Measurements from ENCODE around the gene TDRD15. TPM values are rescaled to one million over a fixed set of nuclear protein-coding genes. Genes with fewer than 3 reads are reported as not detected.
"Not testable (repeated sequence)": the region's sequence is repeated elsewhere in the genome, so short reads cannot be mapped to it uniquely, and the experiment has no call there.

Gene TDRD15
- total RNA-seq, 1 experiment from 2014 or later: not detected

- Histone ChIP-seq H3K27me3 (ENCODE audit: low read length) (no peaks in the 10 kb centered on the region), H3K79me2 (ENCODE audit: low read length) (no peaks in the 10 kb centered on the region), H3K9me2 (replicated peaks; ENCODE audit: insufficient read depth, low read length) (no peaks in the 10 kb centered on the region), H3K4me1 (ENCODE audit: low read length) (no peaks in the 10 kb centered on the region), H3K9me3 (ENCODE audit: low read length) (no peaks in the 10 kb centered on the region), H3K36me3 (ENCODE audit: insufficient read depth, low read length) (no peaks in the 10 kb centered on the region), H3K9ac (ENCODE audit: low read length) (no peak overlapping the region), H2AFZ (ENCODE audit: low read length) (no peak overlapping the region), H3K27ac (ENCODE audit: low read length) (no peak overlapping the region), H3K4me2 (ENCODE audit: low read depth, low read length, poor library complexity, severe bottlenecking) (no peak overlapping the region), H3K4me3 (ENCODE audit: low read length) (no peak overlapping the region), H4K20me1 (ENCODE audit: insufficient read depth, low read depth, low read length) (no peaks in the 10 kb centered on the region)
- DNase-seq: no peak
These were observed 6.1 kb upstream of the TDRD15 start for GRCh38 chr2:21117688-21118087.

- Histone ChIP-seq H3K79me2 (ENCODE audit: low read length) (no peaks in the 10 kb centered on the region), H4K20me1 (ENCODE audit: insufficient read depth, low read depth, low read length) (no peaks in the 10 kb centered on the region), H3K9ac (ENCODE audit: low read length) (no peak overlapping the region), H3K4me1 (ENCODE audit: low read length) (no peaks in the 10 kb centered on the region), H3K9me2 (replicated peaks; ENCODE audit: insufficient read depth, low read length) (no peaks in the 10 kb centered on the region), H2AFZ (ENCODE audit: low read length) (no peak overlapping the region), H3K4me3 (ENCODE audit: low read length) (no peak overlapping the region), H3K4me2 (ENCODE audit: low read depth, low read length, poor library complexity, severe bottlenecking) (no peak overlapping the region), H3K9me3 (ENCODE audit: low read length) (no peaks in the 10 kb centered on the region), H3K27ac (ENCODE audit: low read length) (no peak overlapping the region), H3K27me3 (ENCODE audit: low read length) (no peaks in the 10 kb centered on the region), H3K36me3 (ENCODE audit: insufficient read depth, low read length) (no peaks in the 10 kb centered on the region)
- DNase-seq: peak; percentile 65
These were observed 5.4 kb upstream of the TDRD15 start for GRCh38 chr2:21118302-21118920.

- no peak overlapping the region for H2AFZ ChIP-seq (ENCODE audit: low read length)
- H3K4me3 ChIP-seq (ENCODE audit: low read length): no peak overlapping the region
- no peaks in the 10 kb centered on the region for H3K9me3 ChIP-seq (ENCODE audit: low read length)
- no peaks in the 10 kb centered on the region for H3K36me3 ChIP-seq (ENCODE audit: insufficient read depth, low read length)
- no peaks in the 10 kb centered on the region for H4K20me1 ChIP-seq (ENCODE audit: insufficient read depth, low read depth, low read length)
- H3K79me2 ChIP-seq (ENCODE audit: low read length): no peaks in the 10 kb centered on the region
- H3K9me2 ChIP-seq (replicated peaks; ENCODE audit: insufficient read depth, low read length): no peaks in the 10 kb centered on the region
- DNase-seq: no peak
- H3K27ac ChIP-seq (ENCODE audit: low read length): no peak overlapping the region
- H3K27me3 ChIP-seq (ENCODE audit: low read length): no peaks in the 10 kb centered on the region
- H3K4me2 ChIP-seq (ENCODE audit: low read depth, low read length, poor library complexity, severe bottlenecking): no peak overlapping the region
- no peak overlapping the region for H3K9ac ChIP-seq (ENCODE audit: low read length)
- no peaks in the 10 kb centered on the region for H3K4me1 ChIP-seq (ENCODE audit: low read length)
These were observed 8.1 kb downstream of the TDRD15 start for GRCh38 chr2:21131861-21132260.

- Histone ChIP-seq H3K79me2 (ENCODE audit: low read length) (no peaks in the 10 kb centered on the region), H4K20me1 (ENCODE audit: insufficient read depth, low read depth, low read length) (no peaks in the 10 kb centered on the region), H3K9me2 (replicated peaks; ENCODE audit: insufficient read depth, low read length) (no peaks in the 10 kb centered on the region), H3K4me3 (ENCODE audit: low read length) (no peak overlapping the region), H3K27ac (ENCODE audit: low read length) (no peak overlapping the region), H3K9ac (ENCODE audit: low read length) (no peak overlapping the region), H3K4me1 (ENCODE audit: low read length) (no peaks in the 10 kb centered on the region), H3K4me2 (ENCODE audit: low read depth, low read length, poor library complexity, severe bottlenecking) (no peak overlapping the region), H2AFZ (ENCODE audit: low read length) (no peak overlapping the region), H3K36me3 (ENCODE audit: insufficient read depth, low read length) (no peaks in the 10 kb centered on the region), H3K9me3 (ENCODE audit: low read length) (no peaks in the 10 kb centered on the region), H3K27me3 (ENCODE audit: low read length) (no peaks in the 10 kb centered on the region)
- DNase-seq: no peak
These were observed 11.8 kb downstream of the TDRD15 start for GRCh38 chr2:21135585-21135984.

GRCh38 chr2:21142149-21142548, 18.4 kb downstream of the TDRD15 start:
- no peaks in the 10 kb centered on the region for H4K20me1 ChIP-seq (ENCODE audit: insufficient read depth, low read depth, low read length)
- H3K9me3 ChIP-seq (ENCODE audit: low read length): no peaks in the 10 kb centered on the region
- H3K4me1 ChIP-seq (ENCODE audit: low read length): no peaks in the 10 kb centered on the region
- H3K27ac ChIP-seq (ENCODE audit: low read length): no peak overlapping the region
- no peaks in the 10 kb centered on the region for H3K27me3 ChIP-seq (ENCODE audit: low read length)
- DNase-seq: no peak
- H3K9ac ChIP-seq (ENCODE audit: low read length): no peak overlapping the region
- no peak overlapping the region for H3K4me3 ChIP-seq (ENCODE audit: low read length)
- no peak overlapping the region for H3K4me2 ChIP-seq (ENCODE audit: low read depth, low read length, poor library complexity, severe bottlenecking)
- no peak overlapping the region for H2AFZ ChIP-seq (ENCODE audit: low read length)
- H3K9me2 ChIP-seq (replicated peaks; ENCODE audit: insufficient read depth, low read length): no peaks in the 10 kb centered on the region
- no peaks in the 10 kb centered on the region for H3K79me2 ChIP-seq (ENCODE audit: low read length)
- no peaks in the 10 kb centered on the region for H3K36me3 ChIP-seq (ENCODE audit: insufficient read depth, low read length)

DNA sequence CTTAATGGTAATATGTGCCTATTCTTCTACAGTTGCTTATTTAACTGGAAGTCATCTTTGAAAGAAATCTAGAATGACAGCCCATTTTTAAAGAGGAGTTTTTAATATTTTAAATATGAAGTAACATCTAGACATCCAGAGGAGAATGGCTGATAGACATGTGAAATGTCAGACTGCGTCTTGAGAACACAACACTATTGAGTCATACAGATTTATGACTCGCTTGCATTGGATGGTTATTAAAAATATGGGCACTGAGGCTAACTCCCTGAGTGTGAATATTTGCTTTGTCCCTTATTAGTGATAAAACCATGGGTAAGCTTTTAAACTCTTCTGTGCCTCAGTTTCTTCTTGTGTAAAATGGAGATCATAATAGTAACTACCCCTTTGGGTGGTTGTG, 22.9 kb downstream of the TDRD15 start:
- Histone ChIP-seq H3K27me3 (ENCODE audit: low read length) (no peaks in the 10 kb centered on the region), H3K9me3 (ENCODE audit: low read length) (no peaks in the 10 kb centered on the region), H3K4me1 (ENCODE audit: low read length) (no peaks in the 10 kb centered on the region), H3K36me3 (ENCODE audit: insufficient read depth, low read length) (no peaks in the 10 kb centered on the region), H3K4me3 (ENCODE audit: low read length) (no peak overlapping the region), H4K20me1 (ENCODE audit: insufficient read depth, low read depth, low read length) (no peaks in the 10 kb centered on the region), H3K4me2 (ENCODE audit: low read depth, low read length, poor library complexity, severe bottlenecking) (no peak overlapping the region), H3K9me2 (replicated peaks; ENCODE audit: insufficient read depth, low read length) (no peaks in the 10 kb centered on the region), H3K9ac (ENCODE audit: low read length) (no peak overlapping the region), H3K27ac (ENCODE audit: low read length) (no peak overlapping the region), H3K79me2 (ENCODE audit: low read length) (no peaks in the 10 kb centered on the region), H2AFZ (ENCODE audit: low read length) (no peak overlapping the region)
- DNase-seq: no peak

- no peaks in the 10 kb centered on the region for H3K9me2 ChIP-seq (replicated peaks; ENCODE audit: insufficient read depth, low read length)
- H3K4me3 ChIP-seq (ENCODE audit: low read length): no peak overlapping the region
- H3K9me3 ChIP-seq (ENCODE audit: low read length): no peaks in the 10 kb centered on the region
- no peak for DNase-seq
- no peaks in the 10 kb centered on the region for H3K27me3 ChIP-seq (ENCODE audit: low read length)
- no peak overlapping the region for H3K9ac ChIP-seq (ENCODE audit: low read length)
- H3K4me1 ChIP-seq (ENCODE audit: low read length): no peaks in the 10 kb centered on the region
- no peaks in the 10 kb centered on the region for H3K36me3 ChIP-seq (ENCODE audit: insufficient read depth, low read length)
- H3K27ac ChIP-seq (ENCODE audit: low read length): no peak overlapping the region
- H3K79me2 ChIP-seq (ENCODE audit: low read length): no peaks in the 10 kb centered on the region
- no peaks in the 10 kb centered on the region for H4K20me1 ChIP-seq (ENCODE audit: insufficient read depth, low read depth, low read length)
- H2AFZ ChIP-seq (ENCODE audit: low read length): no peak overlapping the region
- no peak overlapping the region for H3K4me2 ChIP-seq (ENCODE audit: low read depth, low read length, poor library complexity, severe bottlenecking)
These were observed 24.9 kb downstream of the TDRD15 start for GRCh38 chr2:21148718-21149117.

DNA sequence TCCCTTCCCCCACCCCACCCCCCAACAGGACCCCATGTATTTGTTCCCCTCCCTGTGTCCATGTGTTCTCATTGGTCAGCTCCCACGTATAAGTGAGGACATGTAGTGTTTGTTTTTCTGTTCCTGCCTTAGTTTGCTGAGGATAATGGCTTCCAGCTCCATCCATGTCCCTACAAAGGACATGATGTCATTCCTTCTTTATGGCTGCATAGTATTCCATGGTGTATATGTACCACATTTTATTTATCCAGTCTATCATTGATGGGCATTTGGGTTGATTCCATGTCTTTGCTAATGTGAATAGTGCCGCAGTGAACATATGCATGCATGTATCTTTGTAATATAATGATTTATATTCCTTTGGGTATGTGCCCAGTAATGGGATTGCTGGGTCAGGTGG, 27.5 kb downstream of the TDRD15 start:
- DNase-seq; H3K4me3 ChIP-seq (ENCODE audit: low read length); H4K20me1 ChIP-seq (ENCODE audit: insufficient read depth, low read depth, low read length); H3K9ac ChIP-seq (ENCODE audit: low read length); H3K9me3 ChIP-seq (ENCODE audit: low read length); H3K79me2 ChIP-seq (ENCODE audit: low read length); H3K4me2 ChIP-seq (ENCODE audit: low read depth, low read length, poor library complexity, severe bottlenecking); H3K27me3 ChIP-seq (ENCODE audit: low read length); H3K36me3 ChIP-seq (ENCODE audit: insufficient read depth, low read length); H2AFZ ChIP-seq (ENCODE audit: low read length); H3K9me2 ChIP-seq (replicated peaks; ENCODE audit: insufficient read depth, low read length); H3K4me1 ChIP-seq (ENCODE audit: low read length); H3K27ac ChIP-seq (ENCODE audit: low read length): not testable (repeated sequence)
